ENCODE data around the gene EGFL6. TPM values are rescaled to one million over a fixed set of nuclear protein-coding genes. Genes with fewer than 3 reads are reported as not detected.

The EGFL6 gene
- polyA plus RNA-seq, 1 of the 3 experiments (the other 2 are of a cell fraction), result 0.25 TPM

DNA sequence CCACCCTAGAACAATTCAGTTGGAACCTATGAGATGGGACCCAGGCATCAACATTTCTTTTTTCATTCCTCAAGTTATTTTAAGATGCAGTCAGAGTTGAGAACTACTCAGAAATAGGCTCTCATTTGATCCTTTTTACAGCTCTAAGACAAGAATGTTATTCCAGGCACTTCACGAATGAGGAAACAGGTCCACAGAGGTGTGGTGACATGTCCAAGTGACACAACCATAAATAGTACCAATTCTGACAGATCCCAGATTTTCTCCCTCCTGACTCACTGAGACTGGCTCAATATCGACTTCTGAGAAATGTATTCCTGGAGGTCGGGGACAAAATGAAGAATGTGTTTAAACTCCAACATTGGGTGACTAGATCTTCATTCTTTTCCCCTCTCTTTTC is 94.6 kb downstream of the EGFL6 start:
- Histone ChIP-seq H3K36me3 (replicated peaks in 1 of 2; ENCODE audit: control insufficient read depth in 1 of 2, insufficient read depth in 2 of 2, low read length in 1 of 2) (peaks cover 0 to 6% of the 10 kb centered on the region in 2 experiments), H4K20me1 (ENCODE audit: insufficient read depth) (no peaks in the 10 kb centered on the region), H3F3A (replicated peaks; ENCODE audit: insufficient read depth) (peaks cover 4% of the 10 kb centered on the region), H3K9ac (no peak overlapping the region), H3K79me2 (ENCODE audit: insufficient read depth) (no peaks in the 10 kb centered on the region), H3K27me3 (ENCODE audit: insufficient read depth) (no peaks in the 10 kb centered on the region), H3K27ac (ENCODE audit: low read depth in 2 of 2, low read length in 1 of 2) (no peak overlapping the region), H3K4me1 (ENCODE audit: control insufficient read depth in 1 of 2, insufficient read depth in 2 of 2, low read depth in 1 of 2, low read length in 1 of 2) (peaks cover 0 to 2% of the 10 kb centered on the region in 2 experiments; a peak in 2 of 4 replicates), H2AFZ (ENCODE audit: low read depth) (no peak overlapping the region), H3K9me3 (no peaks in the 10 kb centered on the region), H3K4me2 (no peak overlapping the region), H3K9me2 (no peaks in the 10 kb centered on the region), H3K4me3 (ENCODE audit: low read depth in 2 of 2, low read length in 1 of 2) (no peak overlapping the region)
- DNase-seq, result no peak
- POLR2A ChIA-PET, result no interaction called here
- CTCF ChIA-PET, result interaction anchor here (2.8 kb wide), 1 partner anchor 368 kb away, joined by 9 read pairs; no protein-coding TSS in a partner anchor
- TF ChIP-seq TEAD4 (IDR thresholded peaks at IDR 0.05; ENCODE audit: borderline replicate concordance, insufficient read depth), result no peak
- TF ChIP-seq MEF2A (IDR thresholded peaks at IDR 0.05; ENCODE audit: borderline replicate concordance, low read depth), result no peak
- TF ChIP-seq, protein P1, sequence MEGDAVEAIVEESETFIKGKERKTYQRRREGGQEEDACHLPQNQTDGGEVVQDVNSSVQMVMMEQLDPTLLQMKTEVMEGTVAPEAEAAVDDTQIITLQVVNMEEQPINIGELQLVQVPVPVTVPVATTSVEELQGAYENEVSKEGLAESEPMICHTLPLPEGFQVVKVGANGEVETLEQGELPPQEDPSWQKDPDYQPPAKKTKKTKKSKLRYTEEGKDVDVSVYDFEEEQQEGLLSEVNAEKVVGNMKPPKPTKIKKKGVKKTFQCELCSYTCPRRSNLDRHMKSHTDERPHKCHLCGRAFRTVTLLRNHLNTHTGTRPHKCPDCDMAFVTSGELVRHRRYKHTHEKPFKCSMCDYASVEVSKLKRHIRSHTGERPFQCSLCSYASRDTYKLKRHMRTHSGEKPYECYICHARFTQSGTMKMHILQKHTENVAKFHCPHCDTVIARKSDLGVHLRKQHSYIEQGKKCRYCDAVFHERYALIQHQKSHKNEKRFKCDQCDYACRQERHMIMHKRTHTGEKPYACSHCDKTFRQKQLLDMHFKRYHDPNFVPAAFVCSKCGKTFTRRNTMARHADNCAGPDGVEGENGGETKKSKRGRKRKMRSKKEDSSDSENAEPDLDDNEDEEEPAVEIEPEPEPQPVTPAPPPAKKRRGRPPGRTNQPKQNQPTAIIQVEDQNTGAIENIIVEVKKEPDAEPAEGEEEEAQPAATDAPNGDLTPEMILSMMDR (IDR thresholded peaks at IDR 0.05), result no peak
- no peak for TF ChIP-seq YY1 (IDR thresholded peaks at IDR 0.05; ENCODE audit: low read depth)
- WGBS (ENCODE audit: low lambda C conversion rate), result 81% methylated on average over 3 of the region's 3 CpGs

DNA sequence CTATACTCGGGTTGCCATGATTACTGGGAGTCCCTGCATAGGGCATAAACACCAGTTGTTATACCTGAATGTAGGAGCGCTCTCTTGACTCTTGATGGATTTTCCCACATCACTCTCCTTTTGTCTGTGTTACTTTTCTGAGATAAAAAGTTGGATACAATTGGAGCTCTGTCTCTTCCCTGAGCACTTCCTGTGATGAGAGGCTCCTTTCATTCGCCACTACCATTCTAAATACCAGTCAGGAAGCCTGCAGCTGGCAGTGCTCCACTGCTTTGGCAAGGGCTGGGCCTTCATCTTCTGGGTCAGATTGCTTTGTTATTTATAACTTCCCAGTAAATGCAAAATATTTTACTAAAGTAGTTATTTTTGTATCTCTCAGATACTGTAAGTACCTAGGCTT is 97.4 kb downstream of the EGFL6 start:
- no peaks in the 10 kb centered on the region for H3K27me3 ChIP-seq (ENCODE audit: insufficient read depth)
- H3K9me3 ChIP-seq, result no peaks in the 10 kb centered on the region
- no peak overlapping the region for H3K4me3 ChIP-seq (ENCODE audit: low read depth in 2 of 2, low read length in 1 of 2)
- H3K4me1 ChIP-seq (ENCODE audit: control insufficient read depth in 1 of 2, insufficient read depth in 2 of 2, low read depth in 1 of 2, low read length in 1 of 2), result no peaks in the 10 kb centered on the region; a peak in 1 of 4 replicates
- H3K4me2 ChIP-seq, result 0 out of 2 replicates have a peak overlapping the region, but pooled peaks have one; percentile 18
- WGBS (ENCODE audit: low lambda C conversion rate), result 79% methylated on average over 3 of the region's 3 CpGs
- H3K36me3 ChIP-seq (replicated peaks in 1 of 2; ENCODE audit: control insufficient read depth in 1 of 2, insufficient read depth in 2 of 2, low read length in 1 of 2), result peaks cover 0 to 6% of the 10 kb centered on the region in 2 experiments
- no peaks in the 10 kb centered on the region for H3K9me2 ChIP-seq
- POLR2A ChIA-PET, result no interaction called here
- 0 out of 2 replicates have a peak, but pooled peaks have one; percentile 22 for TF ChIP-seq NFIC (IDR thresholded peaks at IDR 0.05; ENCODE audit: borderline replicate concordance)
- TF ChIP-seq TCF12 (IDR thresholded peaks at IDR 0.05), result 0 out of 2 replicates have a peak, but pooled peaks have one; percentile 3
- no peak for TF ChIP-seq TAF1 (IDR thresholded peaks at IDR 0.05; ENCODE audit: borderline replicate concordance, low read depth, low read length)
- CTCF ChIA-PET, result no interaction called here
- H3K27ac ChIP-seq (ENCODE audit: low read depth in 2 of 2, low read length in 1 of 2), result peak overlapping the region in 1 of 2 experiments; percentile 16; a peak in 1 of 4 replicates
- DNase-seq, result no peak
- peaks cover 10% of the 10 kb centered on the region for H3F3A ChIP-seq (replicated peaks; ENCODE audit: insufficient read depth)
- no peak overlapping the region for H2AFZ ChIP-seq (ENCODE audit: low read depth)
- no peak overlapping the region for H3K9ac ChIP-seq
- no peaks in the 10 kb centered on the region for H3K79me2 ChIP-seq (ENCODE audit: insufficient read depth)
- H4K20me1 ChIP-seq (ENCODE audit: insufficient read depth), result no peaks in the 10 kb centered on the region

- DNase-seq, result no peak
- Histone ChIP-seq H3K4me3 (ENCODE audit: low read depth in 2 of 2, low read length in 1 of 2) (no peak overlapping the region), H3K36me3 (replicated peaks in 1 of 2; ENCODE audit: control insufficient read depth in 1 of 2, insufficient read depth in 2 of 2, low read length in 1 of 2) (peaks cover 0 to 6% of the 10 kb centered on the region in 2 experiments), H3K27ac (ENCODE audit: low read depth in 2 of 2, low read length in 1 of 2) (no peak overlapping the region), H3K9me2 (no peaks in the 10 kb centered on the region), H4K20me1 (ENCODE audit: insufficient read depth) (no peaks in the 10 kb centered on the region), H3K4me2 (no peak overlapping the region), H3K9me3 (no peaks in the 10 kb centered on the region), H3K4me1 (ENCODE audit: control insufficient read depth in 1 of 2, insufficient read depth in 2 of 2, low read depth in 1 of 2, low read length in 1 of 2) (no peaks in the 10 kb centered on the region; a peak in 1 of 4 replicates), H3F3A (replicated peaks; ENCODE audit: insufficient read depth) (peaks cover 10% of the 10 kb centered on the region), H2AFZ (ENCODE audit: low read depth) (no peak overlapping the region), H3K79me2 (ENCODE audit: insufficient read depth) (no peaks in the 10 kb centered on the region), H3K9ac (no peak overlapping the region), H3K27me3 (ENCODE audit: insufficient read depth) (peaks cover 4% of the 10 kb centered on the region; the same call in 1 of the 2 replicates)
- POLR2A ChIA-PET, result no interaction called here
- TF ChIP-seq, protein P2, sequence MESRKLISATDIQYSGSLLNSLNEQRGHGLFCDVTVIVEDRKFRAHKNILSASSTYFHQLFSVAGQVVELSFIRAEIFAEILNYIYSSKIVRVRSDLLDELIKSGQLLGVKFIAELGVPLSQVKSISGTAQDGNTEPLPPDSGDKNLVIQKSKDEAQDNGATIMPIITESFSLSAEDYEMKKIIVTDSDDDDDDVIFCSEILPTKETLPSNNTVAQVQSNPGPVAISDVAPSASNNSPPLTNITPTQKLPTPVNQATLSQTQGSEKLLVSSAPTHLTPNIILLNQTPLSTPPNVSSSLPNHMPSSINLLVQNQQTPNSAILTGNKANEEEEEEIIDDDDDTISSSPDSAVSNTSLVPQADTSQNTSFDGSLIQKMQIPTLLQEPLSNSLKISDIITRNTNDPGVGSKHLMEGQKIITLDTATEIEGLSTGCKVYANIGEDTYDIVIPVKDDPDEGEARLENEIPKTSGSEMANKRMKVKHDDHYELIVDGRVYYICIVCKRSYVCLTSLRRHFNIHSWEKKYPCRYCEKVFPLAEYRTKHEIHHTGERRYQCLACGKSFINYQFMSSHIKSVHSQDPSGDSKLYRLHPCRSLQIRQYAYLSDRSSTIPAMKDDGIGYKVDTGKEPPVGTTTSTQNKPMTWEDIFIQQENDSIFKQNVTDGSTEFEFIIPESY (IDR thresholded peaks at IDR 0.05; ENCODE audit: borderline replicate concordance, low read depth), result no peak
- TF ChIP-seq USF1 (IDR thresholded peaks at IDR 0.05; ENCODE audit: borderline replicate concordance, low read depth) (no peak), YY1 (IDR thresholded peaks at IDR 0.05; ENCODE audit: low read depth) (no peak), RFX5 (IDR thresholded peaks at IDR 0.05; ENCODE audit: low read length) (no peak), MAX (IDR thresholded peaks at IDR 0.05; ENCODE audit: low read depth) (no peak)
- TF ChIP-seq, protein P1 (IDR thresholded peaks at IDR 0.05), result no peak
- CTCF ChIA-PET, result no interaction called here
Measured at GRCh38 chrX:13667919-13668318, 98.5 kb downstream of the EGFL6 start.

Measured in SK-N-SH (cell line).